ENCODE data around the gene MT3.

The MT3 gene

GRCh38 chr16:56632156-56632847 lies 43.0 kb downstream of the MT3 start, which contains the start of gene MT1M:
TSS of gene MT1M (plus strand) at chr16:56632659. CDS start at chr16:56632732, 73 bp downstream.
- H3K27ac ChIP-seq: no peak within 1 kb of the TSS
- TF ChIP-seq ZFX (IDR thresholded peaks at IDR 0.05): no peak
- TF ChIP-seq, protein P1, sequence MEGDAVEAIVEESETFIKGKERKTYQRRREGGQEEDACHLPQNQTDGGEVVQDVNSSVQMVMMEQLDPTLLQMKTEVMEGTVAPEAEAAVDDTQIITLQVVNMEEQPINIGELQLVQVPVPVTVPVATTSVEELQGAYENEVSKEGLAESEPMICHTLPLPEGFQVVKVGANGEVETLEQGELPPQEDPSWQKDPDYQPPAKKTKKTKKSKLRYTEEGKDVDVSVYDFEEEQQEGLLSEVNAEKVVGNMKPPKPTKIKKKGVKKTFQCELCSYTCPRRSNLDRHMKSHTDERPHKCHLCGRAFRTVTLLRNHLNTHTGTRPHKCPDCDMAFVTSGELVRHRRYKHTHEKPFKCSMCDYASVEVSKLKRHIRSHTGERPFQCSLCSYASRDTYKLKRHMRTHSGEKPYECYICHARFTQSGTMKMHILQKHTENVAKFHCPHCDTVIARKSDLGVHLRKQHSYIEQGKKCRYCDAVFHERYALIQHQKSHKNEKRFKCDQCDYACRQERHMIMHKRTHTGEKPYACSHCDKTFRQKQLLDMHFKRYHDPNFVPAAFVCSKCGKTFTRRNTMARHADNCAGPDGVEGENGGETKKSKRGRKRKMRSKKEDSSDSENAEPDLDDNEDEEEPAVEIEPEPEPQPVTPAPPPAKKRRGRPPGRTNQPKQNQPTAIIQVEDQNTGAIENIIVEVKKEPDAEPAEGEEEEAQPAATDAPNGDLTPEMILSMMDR (conservative IDR thresholded peaks at IDR 0.05): no peak

DNA sequence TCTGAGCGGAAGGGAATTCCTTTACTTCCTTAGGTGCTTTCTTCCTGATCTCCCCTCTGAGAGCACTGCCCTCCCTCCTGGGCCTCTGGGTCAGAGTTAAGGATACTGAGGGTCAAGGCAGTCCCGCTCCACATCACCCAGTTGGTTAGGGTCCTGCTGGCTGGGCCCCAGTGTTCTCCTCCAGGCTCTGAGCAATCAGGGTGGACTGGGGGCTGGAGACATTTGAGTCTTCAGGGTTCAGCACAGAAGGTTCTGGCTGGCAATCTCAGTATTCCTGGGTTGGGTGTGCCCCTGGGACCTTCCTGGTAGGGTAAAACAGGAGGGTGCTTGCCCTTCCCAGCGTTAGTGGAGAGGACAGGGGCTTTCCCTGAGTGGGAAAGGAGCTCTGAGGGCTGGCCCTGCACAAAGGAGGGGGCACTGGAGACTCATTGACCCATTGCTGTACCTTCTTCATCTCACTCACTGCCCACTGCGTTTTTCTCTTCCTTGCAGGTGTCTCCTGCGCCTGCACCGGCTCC lies 43.6 kb downstream of the MT3 start:
- H3K27ac ChIP-seq: no peak overlapping the region
- TF ChIP-seq, protein P1 (conservative IDR thresholded peaks at IDR 0.05): no peak
- no peak for TF ChIP-seq ZFX (IDR thresholded peaks at IDR 0.05)

DNA sequence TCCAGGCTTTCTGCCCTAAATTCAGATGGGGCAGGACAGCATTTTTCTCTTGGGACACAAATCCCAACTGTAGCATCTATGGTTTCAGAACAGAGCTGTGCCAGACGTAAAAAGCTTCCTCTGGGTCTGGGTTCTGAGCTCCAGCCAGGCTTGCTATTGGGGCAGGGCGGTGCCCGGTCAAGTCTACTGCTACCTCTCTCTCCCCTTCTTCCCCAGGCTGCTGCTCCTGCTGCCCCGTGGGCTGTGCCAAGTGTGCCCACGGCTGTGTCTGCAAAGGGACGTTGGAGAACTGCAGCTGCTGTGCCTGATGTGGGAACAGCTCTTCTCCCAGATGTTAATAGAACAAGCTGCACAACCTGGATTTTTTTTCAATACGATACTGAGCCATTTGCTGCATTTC lies 44.2 kb downstream of the MT3 start:
- TF ChIP-seq, protein P1 (conservative IDR thresholded peaks at IDR 0.05): no peak
- TF ChIP-seq ZFX (IDR thresholded peaks at IDR 0.05): no peak
- no peak overlapping the region for H3K27ac ChIP-seq

DNA sequence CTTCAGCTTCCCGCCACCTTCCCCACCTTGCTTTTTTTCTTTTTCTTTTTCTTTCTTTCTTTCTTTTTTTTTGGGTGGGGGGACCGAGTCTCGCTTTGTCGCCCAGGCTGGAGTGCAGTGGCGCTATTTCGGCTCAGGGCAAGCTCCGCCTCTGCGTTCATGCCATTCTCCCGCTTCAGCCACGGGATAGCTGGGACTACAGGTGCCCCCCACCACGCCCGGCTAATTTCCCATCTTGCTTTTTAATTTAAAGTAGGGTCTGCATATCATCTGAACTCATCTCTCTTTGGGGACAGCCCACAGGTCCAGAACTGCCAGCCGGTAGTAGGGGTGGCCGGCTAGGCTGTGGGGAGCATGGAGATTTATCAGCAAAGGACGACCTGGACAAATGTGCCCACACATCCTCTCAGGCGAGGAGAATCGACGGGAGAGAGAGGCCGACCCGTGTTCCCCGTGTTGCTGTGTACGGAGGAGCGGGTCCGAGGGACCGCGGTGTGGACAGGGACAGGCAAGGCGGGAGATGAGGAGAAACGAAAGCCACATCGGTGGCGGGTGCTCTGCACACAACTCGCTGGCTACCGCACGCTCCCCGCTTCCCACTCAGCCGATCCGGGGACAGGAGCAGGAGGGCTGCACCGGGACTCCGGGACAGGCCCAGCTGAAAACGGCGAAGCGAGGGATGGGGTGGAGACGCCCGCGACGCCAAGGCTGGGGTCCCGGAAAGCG lies 45.5 kb downstream of the MT3 start:
- TF ChIP-seq, protein P1 (conservative IDR thresholded peaks at IDR 0.05): no peak
- TF ChIP-seq ZFX (IDR thresholded peaks at IDR 0.05): no peak
- no peak overlapping the region for H3K27ac ChIP-seq

DNA sequence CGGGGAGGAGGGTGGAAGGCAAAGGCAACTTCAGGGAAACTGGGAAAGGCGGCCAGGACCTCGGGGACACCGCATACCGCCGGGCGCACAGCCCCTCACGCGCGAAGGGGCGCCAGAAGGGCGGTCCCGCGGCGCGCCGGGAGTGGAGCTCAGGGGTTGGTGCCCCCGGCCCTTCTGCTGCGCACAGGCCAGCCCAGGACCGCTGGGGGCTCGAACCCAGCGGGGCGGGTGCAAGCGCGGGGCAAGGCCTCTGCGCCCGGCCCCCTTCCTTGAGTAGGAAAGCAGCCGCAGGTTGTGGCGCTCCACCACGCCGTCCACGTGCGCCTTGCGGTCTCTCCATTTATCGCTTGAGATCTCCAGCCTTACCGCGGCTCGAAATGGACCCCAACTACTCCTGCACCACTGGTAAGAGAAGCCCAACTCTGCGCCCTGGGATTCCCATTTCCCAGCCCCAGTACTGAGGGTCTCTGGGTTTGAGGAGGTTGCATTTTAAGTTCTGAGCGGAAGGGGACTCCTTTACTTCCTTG lies 46.2 kb downstream of the MT3 start:
- no peak overlapping the region for H3K27ac ChIP-seq
- TF ChIP-seq, protein P1 (conservative IDR thresholded peaks at IDR 0.05): no peak
- no peak for TF ChIP-seq ZFX (IDR thresholded peaks at IDR 0.05)

DNA sequence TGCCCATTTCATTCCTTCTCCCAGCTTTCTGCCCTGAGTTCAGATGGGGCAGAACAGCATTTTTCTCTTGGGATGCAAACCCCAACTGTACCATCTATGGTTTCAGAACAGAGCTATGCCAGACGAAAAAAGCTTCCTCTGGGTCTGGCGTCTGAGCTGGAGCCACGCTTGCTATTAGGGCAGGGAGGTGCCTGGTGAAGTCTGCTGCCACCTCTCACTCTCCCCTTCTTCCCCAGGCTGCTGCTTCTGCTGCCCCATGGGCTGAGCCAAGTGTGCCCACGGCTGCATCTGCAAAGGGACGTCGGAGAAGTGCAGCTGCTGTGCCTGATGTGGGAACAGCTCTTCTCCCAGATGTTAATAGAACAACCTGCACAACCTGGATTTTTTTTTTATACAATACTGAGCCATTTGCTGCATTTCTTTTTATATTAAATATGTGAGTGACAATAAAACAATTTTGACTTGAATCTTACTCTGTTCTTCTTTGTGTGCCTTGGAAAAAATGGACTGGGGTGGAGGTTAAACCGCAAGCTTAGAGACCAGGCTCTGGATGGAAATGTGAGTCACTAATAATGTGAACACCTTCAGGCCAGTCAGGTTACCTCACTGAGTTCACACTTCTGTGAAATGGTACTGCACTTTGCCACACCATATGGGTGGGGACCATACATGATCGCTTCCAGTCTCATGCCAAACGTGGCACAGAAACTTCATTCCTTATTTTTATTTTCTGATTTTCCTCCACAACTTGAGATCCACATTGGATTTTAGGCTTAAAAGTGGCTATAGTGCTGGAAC lies 47.5 kb downstream of the MT3 start:
- no peak for TF ChIP-seq ZFX (IDR thresholded peaks at IDR 0.05)
- TF ChIP-seq, protein P1 (conservative IDR thresholded peaks at IDR 0.05): no peak
- H3K27ac ChIP-seq: no peak overlapping the region

Data from C4-2B (cell line).